Activated CD4-positive, alpha-beta T cell treated with anti-CD3 and anti-CD28 coated beads, Interleukin-2, amount 50 U/mL, for 24 hours (primary cell): Measurements from ENCODE around the gene ATP6V1G1.
"Not testable (repeated sequence)": the region's sequence is repeated elsewhere in the genome, so short reads cannot be mapped to it uniquely, and the experiment has no call there.

Experiments used
- DNase-seq, 2 donors: peaks; one replicate each; pipeline ENCODE4 v3.0.0-alpha.2; 2020; ENCODE audit warnings: low read depth in 1 of 2, low spot score in 1 of 2

The ATP6V1G1 gene, protein sequence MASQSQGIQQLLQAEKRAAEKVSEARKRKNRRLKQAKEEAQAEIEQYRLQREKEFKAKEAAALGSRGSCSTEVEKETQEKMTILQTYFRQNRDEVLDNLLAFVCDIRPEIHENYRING

DNA sequence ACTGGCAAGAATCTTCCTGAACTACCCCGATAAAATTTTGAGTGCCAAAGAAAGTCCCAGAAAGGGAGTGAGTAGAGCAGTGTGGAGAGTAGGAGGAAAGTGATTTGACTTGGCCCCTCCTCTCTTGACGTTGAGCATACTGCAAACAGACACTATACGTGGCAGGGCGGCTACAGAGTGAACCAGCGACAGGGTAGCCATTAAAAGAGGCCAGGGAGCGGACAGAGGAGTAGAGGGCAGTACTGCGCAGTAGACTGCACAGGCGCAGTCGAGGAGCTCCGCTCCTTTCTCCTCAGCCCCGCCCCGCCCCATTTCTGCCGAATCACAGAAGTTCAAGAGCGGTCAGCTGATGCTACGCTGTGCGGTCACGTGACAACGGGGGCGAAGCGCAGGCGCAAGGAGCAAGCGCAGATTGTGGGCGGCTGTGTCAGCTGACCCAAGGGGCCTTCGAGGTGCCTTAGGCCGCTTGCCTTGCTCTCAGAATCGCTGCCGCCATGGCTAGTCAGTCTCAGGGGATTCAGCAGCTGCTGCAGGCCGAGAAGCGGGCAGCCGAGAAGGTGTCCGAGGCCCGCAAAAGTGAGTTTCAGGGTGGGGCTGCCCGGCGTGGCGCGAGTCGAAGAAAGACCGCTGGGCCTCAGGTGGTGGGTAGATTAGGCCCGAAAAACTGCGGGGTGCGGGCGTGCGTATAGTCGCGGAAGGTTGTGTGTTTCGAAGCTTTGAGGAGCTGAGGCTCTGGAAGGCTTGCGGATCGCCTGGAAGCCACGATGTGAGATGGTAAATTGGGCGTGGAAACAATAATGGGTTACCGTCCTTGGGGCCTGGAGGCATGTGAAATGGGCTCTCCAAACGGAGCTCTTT is at the start of gene ATP6V1G1:
Gene ATP6V1G1 (plus strand): TSS at position 425 of the 858 bp plus-strand sequence. CDS start 70 bp downstream, at position 495.
- peak; percentile 93 to 99 for DNase-seq

DNA sequence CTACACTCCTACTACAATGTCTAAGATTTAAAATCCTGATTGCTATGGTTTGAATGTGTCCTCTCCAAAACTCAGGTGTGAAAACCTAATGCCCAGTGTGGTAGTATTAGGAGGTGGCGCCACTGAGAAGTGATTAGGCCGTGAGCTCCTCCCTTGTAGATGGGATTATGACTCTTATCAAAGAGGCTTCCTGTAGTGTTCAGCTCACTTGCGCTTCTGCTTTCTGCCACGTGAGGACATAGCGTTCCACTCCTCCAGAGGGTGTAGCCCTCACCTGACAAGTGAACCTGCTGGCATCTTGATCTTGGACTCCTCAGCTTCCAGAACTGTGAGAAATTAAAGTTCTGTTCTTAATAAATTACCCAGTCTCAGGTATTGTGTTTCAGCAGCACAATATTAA is 49.3 kb upstream of the ATP6V1G1 start:
- DNase-seq = peak in 1 of 2 donors; percentile 3

- no peak for DNase-seq
Observed at GRCh38 chr9:114539701-114540380, 47.7 kb upstream of the ATP6V1G1 start.

DNA sequence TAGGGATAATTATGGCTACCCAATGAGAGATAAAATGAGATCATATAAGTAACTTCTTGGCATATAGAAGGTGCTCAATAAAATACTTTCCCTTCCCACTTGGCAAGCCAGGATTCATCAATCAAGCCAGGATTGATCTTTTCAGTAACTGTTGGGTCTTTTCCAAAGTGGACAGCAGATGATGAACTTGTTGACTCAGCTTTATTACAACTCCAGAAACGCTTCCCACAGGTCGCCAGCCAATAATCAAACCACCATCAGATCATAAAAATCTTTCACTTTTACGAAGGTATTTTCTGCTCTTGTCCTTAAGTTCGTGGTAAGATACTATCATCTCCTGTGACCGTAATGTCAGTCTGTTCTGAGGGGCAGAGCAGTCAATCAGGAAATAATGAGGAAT is 42.5 kb upstream of the ATP6V1G1 start:
- DNase-seq = no peak

- no peak for DNase-seq
Observed at GRCh38 chr9:114546851-114547250, 40.7 kb upstream of the ATP6V1G1 start.

DNA sequence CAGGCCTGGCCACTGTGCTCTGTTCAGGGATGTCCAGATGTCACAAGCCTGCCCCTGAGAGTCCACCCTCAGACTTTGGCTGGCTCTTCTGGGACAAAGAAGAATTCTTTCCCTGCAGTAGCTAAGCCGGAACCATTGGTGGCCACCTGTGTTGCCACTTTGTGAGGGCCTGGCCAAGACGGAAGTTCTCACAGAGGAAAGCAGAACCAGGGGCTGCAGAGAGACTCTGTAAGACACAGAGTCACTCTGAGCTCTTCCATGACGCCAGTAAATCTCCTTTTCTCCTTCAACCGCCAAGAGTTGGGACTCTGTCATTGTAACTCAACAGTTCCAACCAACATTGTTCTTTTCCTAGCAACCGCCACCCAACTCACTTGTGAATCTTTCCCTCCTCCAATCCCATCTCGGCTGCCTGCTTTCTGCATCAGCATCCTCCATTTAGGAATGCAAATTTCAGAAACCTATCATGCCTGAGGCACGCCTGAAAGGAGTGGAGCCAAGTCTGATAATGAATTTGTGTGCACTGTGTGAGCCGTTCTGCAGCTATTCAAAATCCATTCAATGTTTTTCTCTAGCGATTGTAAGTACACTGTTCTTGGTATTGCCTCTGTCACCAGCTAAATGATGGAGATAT is 37.8 kb upstream of the ATP6V1G1 start:
- no peak for DNase-seq

DNA sequence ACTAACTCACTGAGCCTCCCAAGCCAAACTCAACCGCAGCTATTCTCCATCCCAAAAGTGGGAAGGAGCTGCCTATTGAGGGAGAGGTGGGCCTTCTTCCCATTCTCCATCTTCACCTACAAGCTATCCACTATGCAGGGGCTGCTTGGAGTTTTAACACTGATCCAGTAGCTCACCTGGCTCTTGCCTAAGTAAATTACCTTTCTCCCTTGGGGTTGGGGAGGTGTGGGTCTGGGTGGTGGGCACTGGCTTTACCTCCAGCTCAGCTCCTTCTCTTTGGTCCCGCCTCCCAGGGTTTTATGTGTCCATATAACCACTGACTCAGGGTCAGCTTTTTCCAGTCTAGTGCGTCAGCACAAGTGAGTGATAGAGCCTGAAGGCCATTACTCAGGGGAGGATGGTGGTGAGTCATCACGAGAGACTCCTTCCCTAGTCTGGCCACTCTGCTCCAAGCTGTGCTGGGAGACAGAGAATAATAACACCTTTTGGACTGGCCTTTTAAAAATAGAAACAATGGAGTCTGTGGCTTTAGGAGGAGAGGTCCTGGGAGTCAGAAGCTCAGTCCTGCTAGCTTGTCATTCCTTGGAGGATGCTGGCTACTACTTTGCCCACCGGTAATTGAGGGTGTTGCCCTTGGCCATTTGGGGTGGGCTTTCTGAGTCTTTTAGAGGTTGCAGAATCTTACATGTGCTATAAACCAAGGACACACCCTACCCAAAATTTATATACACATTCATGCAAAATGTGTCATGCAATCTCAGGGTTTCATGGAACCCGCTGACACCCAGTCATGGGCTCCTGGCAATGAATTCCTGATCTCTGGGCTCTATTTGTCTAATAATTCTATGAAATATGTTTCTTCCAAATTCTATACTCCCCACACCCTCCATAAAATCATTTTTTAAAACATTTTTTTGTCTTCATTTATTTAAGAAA is 35.6 kb upstream of the ATP6V1G1 start:
- DNase-seq = no peak

DNA sequence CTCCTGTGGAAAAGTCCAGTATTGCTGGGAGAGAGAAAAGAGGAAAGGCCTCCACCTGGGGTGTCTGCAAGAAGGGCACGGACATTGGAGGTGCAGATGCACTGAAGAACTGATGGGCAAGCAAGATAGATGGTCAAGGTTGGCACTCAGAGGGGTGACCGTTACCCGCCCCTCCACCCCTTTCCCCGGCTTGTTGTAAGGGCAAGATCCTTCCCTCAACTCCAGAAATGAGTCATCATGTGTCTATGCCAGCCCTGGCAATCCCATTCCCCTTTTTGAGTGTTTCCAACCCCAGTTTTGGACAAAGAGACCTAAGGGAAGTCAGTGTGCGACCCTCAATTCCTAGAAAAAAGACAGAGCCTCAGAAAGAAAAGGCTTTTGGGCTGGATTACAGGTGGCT is 34.9 kb upstream of the ATP6V1G1 start:
- DNase-seq = no peak

- no peak for DNase-seq
Observed at GRCh38 chr9:114553202-114553601, 34.4 kb upstream of the ATP6V1G1 start.

DNA sequence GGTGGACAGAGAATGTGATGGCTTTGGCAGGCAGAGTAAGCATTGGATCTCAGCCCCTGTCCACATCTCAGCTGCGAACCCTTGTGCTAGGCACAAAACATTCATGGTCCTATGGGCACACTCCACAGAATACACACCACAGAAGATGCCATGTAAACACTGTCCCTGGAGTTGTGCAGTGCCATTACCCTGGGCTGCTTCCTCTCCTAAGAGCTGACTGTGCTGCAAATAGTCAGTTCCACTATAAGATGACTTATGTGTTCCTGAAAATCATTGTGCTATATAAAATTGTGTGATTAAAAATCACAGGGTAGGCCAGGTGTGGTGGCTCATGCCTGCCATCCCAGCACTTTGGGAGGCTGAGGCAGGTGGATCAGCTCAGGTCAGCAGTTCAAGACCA is 31.9 kb upstream of the ATP6V1G1 start:
- no peak for DNase-seq

- DNase-seq = no peak
Observed at GRCh38 chr9:114558027-114558675, 29.4 kb upstream of the ATP6V1G1 start.

DNA sequence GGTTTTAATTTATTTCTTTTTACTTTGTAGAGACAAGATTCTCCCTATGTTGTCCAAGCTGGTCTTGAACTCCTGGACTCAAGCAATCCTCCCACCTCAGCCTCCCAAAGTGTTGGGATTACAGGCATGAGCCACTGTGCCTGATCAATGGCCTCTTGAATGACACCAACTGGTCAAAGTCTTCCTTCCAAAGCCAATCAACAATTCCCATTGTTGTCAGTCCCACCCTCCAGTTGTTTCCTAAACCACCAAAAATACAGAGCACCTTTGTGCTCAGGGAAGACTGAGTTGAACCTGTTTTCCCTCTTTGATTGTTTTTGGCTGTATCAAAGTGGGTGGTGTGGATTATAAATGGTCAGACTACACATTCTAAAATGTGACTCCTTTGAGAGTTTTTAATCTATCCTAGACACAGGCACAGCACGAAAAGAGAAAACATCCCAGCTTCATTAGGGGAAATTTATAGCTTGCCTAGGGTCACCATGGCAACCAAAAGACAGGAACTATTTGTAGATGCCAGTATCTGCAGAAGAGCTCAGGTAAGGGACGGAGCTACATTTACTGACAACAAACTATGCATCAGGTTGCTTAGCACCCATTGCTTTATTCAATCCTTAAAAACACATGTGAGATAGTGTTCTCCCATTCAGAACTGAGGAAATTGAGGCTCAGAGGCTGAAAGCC is 27.6 kb upstream of the ATP6V1G1 start:
- no peak for DNase-seq

DNA sequence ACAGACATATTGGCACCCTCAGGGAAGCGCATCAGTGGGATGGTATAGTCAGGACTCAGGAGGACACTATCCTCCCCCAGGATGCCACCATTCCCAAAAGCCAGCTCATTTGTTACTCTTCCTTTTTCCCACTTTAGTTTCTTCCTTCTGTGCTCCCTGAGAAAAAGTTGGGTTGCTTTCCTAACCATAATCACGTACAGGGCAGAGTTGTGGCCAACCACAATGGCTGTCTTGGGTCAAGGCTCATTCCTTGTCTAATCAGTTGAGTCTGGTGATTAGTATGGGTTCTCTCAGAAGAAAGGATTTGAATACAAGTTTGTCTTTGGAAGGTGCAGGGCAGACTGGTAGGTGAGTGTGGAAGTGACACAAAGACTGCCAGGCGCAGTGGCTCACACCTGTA is 26.6 kb upstream of the ATP6V1G1 start:
- DNase-seq = no peak

GRCh38 chr9:114561771-114562170 is 25.8 kb upstream of the ATP6V1G1 start:
- DNase-seq = no peak

- no peak for DNase-seq
Observed at GRCh38 chr9:114565204-114565603, 22.4 kb upstream of the ATP6V1G1 start.

DNA sequence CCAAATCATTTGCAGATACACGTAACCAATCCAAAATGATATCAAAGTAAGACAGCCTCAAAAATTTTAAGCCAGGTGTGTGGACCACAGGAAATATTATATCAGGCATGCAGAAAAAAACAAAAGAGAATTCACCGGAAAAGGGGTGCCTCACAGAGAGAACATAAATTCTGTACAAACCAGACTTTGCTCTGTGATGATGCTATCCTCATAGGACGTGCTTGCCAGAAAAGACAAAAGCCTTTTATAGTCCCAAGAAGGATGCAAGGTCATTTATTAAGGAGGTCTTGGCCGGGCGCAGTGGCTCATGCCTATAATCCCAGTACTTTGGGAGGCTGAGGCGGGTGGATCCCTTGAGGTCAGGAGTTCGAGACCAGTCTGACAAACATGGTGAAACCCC is 16.8 kb upstream of the ATP6V1G1 start:
- DNase-seq = no peak

GRCh38 chr9:114571391-114571790 is 16.2 kb upstream of the ATP6V1G1 start:
- DNase-seq = no peak

DNA sequence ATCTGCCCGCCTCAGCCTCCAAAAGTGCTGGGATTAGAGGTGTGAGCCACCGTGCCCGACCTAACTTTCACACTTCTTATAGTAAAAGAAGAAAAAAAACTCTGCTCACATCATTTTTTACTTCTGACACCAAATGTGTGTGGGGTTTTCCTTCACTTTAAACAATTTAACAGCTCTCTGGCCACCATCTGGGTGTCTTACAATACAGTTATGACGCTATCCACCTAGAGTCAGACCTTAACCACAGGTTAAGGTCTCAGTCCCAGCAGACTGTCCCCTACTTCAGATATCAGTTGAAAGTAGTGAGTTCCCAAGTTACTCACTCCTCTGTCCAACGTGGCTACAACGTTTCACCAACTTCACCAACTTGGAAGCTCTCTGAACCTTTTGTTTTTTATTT is 15.4 kb upstream of the ATP6V1G1 start:
- DNase-seq = no peak

DNA sequence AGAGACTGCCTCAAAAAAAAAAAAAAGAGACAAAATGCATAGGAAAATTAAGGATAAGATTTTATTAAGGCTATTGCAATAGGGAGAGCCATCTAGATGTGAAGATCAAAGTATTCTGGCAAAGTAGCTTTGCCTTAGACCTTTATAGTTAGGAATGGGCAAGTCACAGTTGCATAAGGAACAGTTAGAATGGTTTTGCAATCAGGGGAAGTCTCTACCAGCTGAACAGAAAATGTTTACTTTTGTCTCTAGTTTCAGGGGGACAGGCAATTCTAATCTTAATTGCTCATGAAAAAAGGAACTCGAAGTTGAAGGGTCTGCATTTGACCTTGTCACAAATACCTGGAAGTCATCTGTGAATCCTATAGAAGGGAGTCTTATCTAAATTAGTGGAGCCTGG is 13.1 kb upstream of the ATP6V1G1 start:
- DNase-seq = no peak

- DNase-seq = not testable (repeated sequence)
Observed at GRCh38 chr9:114576779-114577178, 10.8 kb upstream of the ATP6V1G1 start.
